T1000 (cell line): ENCODE measurements around the gene GFRAL.

Source experiments
- DNase-seq: peaks from one replicate; lab custom pipeline; 2025; ENCODE audit warnings: mixed read lengths; lab: John Stamatoyannopoulos, UW

GFRAL gene

DNA sequence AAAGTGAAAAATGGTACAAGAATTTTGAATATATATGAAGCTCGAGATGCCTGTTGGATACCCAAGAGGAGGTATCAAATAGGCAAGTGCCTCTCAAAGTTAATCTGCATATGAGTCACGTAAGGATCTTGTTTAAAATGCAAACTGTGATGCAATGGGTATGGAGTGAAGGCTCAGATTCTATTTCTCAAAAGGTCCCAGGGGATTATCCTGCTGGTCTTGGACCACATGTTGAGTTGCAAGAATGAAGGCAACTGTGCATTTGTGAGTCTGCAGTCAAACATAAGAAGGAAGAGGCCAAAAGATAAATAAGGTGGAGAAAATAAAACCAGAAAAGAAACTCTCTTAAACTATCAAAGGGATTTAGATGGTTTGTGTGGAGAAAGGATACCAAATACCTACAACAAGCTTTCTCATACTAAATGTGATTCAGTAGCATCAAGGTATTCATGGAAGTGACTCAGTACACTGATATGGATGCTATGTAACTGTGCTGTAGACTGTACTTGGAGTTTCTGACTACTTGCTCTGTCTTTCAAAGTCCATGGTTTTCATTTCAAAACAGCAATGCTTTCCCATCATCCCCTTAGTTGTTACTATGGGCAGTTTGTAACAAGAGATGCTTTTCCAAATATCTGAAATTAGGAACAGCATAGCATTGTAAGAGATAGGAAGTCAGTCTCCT, 106.3 kb downstream of the GFRAL start:
- no peak for DNase-seq

DNA sequence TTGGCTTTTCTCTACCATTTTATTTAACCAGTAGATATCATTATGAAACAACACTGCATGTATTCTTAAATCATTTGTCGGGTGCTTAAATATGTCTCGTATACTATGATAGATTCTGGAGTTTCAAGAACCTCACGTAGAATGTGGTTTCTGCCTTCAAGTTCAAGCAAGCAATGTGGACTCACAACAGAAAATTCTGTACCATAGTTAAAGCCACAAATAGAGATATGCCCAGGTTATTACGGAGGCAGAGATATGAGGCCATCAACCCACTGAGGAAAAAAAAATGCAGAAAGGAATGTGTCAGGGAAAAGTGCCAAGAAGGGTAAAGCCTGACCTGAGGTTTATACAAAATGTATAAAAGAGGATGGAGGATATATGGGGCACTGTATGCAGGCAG, 109.9 kb downstream of the GFRAL start:
- DNase-seq, result no peak

DNA sequence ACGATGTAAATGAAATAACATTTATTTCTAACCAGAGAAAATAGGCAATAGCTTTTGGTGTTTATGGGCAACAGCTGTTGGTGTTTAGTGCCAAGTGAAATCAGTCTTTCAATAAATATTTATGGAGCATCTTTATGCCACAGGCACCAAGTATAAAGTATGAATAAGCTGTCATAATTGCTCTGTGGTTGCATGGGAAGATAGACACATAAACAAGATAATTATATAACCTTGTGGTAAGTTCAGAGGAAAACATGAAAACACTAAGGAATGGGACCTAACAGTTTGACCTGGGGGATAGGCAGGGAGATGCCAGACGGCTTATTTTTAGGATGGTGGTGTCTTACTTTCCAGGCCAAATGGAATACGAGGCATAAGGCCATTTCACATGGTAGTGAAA, 110.9 kb downstream of the GFRAL start:
- no peak for DNase-seq

DNA sequence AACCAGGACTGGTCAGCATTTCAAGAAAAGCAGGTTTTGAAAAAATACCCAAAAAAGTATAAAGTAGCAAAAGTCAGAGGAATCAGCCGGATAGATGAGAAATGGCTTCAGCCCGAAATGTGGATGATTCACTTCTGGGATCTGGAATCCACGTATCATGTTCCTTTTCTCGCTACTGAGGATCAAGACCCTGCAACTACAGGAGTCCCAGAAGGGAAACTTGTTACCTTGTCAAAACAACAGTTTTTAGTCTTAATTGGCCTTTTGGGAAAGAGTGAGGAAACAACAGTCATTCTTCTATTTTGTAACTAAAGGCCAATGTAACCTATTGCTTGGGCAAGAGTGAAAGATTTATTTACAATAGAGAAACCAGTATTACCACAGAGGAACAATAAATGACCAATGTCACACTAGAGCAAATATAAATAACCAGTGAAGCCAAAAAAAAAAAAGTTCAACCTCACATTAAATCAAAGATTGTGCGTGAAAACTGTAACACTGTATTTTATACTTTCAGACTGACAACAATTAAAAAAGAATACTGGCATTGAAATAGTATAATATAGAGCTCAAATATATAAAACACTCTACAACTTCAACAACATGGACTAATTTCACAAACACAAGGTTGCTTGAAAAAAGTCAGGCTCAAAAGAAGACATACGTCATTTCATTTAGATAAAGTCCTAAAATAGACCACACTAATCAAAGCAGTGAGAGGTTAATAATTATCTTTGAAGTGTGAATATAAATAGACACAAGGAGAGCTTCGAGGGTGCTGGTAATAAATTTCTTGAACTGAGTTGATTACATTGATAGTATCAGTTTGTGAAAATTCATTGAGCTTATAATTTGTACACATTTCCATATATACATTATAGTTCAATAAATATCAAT, 116.2 kb downstream of the GFRAL start:
- DNase-seq, result no peak

DNA sequence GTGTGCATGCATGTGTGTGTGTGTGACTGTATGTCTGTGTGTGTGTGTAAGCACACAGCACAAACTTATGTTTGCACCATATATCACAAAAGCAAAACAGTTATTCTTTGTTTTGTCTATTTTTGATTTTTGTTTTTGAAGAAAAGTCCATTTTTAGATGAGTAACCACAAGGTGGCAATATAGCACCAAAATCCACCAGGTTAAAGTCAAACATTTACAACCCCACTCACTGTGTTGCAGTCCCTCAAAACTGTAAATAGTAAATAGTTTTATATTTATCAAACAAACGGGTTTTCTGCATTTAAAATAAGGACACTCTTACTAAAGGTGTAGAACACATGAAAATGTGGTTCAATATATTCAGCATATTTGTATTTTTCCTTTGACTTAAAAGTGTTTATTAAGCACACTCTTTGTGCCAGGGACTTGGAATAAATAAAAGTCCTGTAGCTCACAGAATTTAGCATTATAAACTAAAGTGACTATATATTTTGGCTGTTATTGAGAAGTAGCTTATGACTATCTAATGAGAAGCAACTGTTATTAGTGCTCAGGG, 118.5 kb downstream of the GFRAL start:
- no peak for DNase-seq

DNA sequence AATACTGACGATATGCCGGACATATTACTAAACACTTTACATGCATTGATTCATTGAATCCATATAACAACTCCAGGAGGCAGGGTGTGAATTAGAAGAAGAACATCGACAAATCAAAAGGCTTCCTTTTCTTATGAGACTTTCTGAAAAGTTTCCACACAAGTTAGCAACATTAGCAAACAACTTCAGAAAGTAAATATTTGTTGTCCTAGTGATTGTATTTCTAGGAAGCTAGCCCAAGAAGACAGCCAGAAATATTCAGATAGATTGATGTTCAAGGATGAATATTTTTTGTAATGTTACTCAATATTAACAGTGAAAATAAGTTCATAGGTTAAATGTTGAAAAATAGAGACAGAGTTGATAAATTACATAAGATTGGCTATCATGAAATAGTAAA, 120.6 kb downstream of the GFRAL start:
- no peak for DNase-seq

DNA sequence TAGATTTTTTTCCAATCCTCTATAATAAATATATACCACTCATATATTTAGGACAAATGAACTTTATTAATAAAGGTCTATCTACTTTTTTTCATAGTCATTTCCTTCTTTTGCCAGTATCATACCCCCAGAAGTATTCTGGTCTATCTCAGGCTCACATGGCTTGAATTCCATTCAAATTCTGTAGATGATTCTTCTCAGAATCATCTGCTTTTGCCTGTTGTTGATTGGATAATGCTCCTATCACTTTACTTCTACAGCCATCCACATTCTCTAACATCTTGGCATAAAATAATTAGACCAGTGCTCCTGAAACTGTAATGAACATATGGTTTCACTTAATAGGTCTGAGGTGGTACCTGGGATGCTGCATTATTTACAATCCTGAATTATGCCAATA, 121.2 kb downstream of the GFRAL start:
- no peak for DNase-seq

DNA sequence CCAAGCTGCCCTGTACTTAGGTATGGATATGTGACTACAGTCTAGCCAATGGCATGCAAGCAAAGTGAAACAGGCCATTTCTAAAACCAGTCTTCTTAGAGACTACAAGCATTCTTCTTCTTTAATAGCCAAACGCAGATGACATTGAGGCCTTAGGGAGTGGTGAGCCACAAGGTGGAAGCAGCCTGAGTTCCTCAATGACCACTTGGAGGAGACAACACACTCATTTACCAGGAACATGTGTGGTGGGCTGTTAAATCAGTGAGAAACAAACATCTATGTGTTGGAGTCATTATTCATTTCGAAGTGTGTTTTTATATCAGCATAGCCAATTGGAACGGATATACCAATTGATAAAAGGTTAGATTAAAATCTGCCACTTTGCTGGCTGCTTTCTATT, 122.0 kb downstream of the GFRAL start:
- DNase-seq, result no peak

DNA sequence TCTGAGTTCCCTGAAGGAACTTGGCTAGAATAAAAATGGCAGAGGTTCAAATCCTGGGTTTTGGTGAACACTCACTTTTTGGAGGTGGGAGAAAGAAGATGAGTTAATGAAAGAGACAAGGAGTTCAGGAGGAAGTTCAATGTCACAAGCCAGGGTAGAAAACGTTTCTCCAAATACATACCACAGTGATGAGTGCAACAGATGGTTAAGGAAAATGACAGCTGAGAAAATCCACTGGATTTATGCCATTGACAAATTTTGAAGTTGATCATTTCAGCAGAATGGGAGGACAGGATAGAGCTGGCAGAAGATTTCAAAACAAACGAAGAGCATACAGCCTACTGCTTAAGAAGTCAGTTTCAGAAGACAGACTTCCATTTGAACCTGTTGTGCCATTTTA, 122.7 kb downstream of the GFRAL start:
- no peak for DNase-seq
